ENCODE data around the gene PTPRN2.

PTPRN2 gene

DNA sequence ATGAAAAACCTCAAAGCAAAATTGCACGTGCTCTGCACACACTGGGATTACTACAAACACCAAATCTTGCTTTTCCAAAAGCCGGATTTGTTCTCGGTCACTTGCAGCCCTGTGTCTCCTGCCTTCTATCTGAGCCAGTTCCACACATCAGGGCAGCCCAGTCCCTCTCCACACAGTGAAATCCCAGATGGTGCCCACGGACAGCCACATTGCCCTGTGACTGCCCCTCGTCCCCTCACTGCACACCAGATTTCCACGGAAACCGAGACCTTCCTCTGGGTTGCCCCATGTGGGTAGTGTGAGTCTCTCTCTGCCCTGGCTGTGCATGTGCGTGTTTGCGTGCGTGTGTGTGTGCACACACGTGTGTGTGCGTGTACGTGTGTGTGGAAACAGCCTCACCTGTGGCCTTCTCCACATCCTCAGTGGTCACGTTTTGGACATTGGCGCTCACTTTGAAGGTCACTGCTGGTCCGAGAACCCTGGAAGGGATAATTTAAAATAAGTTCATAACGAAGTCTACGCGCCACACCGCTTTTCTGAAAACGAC is 506.7 kb downstream of the PTPRN2 start:
- peaks cover 7% of the 10 kb centered on the region for H3K9me3 Mint-ChIP-seq
- H3K27ac Mint-ChIP-seq: no peak overlapping the region
- H3K27me3 Mint-ChIP-seq: no peaks in the 10 kb centered on the region
- no peaks in the 10 kb centered on the region for H3K36me3 Mint-ChIP-seq (ENCODE audit: low read depth)
- no peak overlapping the region for H3K4me3 Mint-ChIP-seq
- no peaks in the 10 kb centered on the region for H3K4me1 Mint-ChIP-seq (ENCODE audit: low read depth)

DNA sequence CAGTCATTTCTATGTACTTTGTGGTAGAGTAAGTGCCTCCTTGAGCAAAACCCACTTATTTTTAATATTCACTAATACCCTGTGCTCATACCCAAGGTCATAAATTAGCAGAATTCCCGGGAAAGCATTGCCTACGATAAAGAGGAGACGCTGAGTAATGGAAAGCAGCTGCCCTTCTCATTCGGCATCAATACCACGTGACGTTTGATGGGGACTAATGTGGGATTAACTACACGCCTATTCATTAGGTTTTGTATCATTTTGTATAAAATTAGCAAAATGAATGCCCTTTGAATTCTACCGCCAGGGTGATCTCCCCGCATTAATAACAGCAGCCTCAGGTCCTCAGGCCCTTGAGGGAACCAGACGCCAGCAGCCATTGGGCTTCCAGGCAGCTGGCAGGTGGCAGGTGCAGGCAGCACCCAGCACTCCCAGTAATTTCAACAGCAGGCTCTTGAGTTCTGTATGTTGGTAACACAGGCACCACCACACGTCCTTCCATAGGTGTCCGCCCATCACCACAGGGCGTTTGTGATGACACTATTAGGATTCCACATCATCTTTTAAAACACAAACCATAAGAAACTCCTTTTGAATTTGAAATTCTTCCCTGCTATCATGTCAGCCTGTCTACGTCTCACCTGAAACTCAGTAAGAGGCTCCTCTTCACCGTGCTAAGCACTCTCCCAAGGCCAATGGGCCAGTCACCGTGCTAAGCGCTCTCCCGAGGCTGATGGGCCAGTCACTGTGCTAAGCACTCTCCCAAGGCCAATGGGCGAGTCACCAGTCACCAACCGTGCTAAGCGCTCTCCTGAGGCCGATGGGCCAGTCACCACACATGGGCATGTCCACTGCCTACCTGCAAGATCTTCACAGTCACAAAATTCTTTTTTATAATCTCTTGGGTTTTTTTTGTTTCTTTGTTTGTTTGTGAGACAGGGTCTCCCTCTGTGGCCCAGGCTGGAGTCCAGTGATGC is 509.4 kb downstream of the PTPRN2 start:
- Mint-ChIP-seq H3K9me3 (peaks cover 4% of the 10 kb centered on the region), H3K27me3 (no peaks in the 10 kb centered on the region), H3K36me3 (ENCODE audit: low read depth) (no peaks in the 10 kb centered on the region), H3K27ac (no peak overlapping the region), H3K4me1 (ENCODE audit: low read depth) (no peaks in the 10 kb centered on the region), H3K4me3 (no peak overlapping the region)

DNA sequence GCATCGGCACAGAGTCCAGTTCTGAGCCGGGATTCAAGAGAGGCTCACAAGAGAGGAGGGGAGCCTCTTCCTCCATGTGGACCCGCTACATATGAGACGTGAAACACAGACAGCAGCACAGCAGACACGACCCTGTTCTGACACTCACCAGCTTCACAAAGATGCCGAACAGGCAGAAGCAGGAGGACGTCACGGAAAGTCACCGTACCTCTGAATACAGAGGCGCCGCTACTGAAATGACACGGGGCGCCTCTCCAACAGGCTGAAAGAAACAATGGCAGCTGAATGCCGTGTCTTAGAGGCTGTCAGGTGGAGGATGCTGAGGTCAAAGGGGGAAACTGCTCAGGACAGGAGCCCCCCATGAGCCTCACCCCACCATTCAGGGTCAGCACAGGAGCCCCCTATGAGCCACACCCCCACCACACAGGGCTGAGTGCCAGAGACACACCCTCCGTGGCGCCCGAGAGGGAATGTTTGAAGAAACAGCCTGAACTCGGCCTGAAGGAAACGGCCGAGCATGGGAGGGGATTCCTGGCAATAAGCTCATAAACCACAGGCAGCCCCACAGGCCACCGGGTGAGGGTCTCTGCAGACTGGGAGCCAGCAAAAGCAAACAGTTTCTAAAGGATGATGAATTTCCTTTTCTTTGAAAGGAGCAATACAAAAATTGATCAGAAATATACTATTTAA is 510.3 kb downstream of the PTPRN2 start:
- Mint-ChIP-seq H3K27ac (no peak overlapping the region), H3K36me3 (ENCODE audit: low read depth) (no peaks in the 10 kb centered on the region), H3K9me3 (no peaks in the 10 kb centered on the region), H3K27me3 (no peaks in the 10 kb centered on the region), H3K4me1 (ENCODE audit: low read depth) (no peaks in the 10 kb centered on the region), H3K4me3 (no peak overlapping the region)

DNA sequence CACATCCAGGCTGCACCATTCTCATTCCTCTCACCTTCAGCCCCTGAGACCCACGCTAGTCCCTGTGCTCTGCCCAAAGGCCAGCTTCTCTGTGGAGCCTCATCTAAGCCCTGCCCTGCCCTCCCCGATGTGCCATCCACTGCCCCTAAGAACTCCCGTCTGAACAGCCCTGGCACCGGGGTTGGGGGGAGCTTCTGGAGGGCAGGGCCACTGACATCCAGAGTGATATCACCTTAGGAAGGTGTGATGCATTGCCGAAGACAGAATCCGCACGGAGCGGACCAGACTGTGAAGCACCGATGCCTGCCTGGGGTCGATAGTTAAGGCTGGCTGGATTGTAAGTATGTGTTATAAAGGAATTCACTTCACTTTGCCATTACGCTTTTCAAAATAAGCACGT is 511.0 kb downstream of the PTPRN2 start:
- Mint-ChIP-seq H3K4me1 (ENCODE audit: low read depth) (no peaks in the 10 kb centered on the region), H3K27me3 (no peaks in the 10 kb centered on the region), H3K9me3 (no peaks in the 10 kb centered on the region), H3K27ac (no peak overlapping the region), H3K36me3 (ENCODE audit: low read depth) (no peaks in the 10 kb centered on the region), H3K4me3 (no peak overlapping the region)

DNA sequence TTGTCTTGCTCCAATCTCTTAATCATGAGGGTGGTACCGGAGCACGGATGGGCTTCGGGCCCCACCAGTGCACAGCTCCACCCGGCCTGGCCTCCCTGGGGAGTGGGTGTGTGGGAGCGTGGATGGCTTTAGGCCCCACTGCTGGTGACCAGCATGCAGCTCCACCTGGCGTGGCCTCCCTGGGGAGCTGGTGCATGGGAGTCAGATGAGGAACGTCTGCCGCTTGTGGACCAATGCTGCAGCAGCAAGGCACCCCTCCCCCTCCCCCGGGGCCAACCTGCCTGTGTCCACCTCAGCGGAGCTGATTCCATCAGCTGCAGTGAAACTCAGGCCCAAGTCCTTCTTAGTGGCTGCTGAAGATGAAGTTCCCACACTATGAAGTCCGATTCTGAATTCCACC is 511.4 kb downstream of the PTPRN2 start:
- Mint-ChIP-seq H3K4me1 (ENCODE audit: low read depth) (no peaks in the 10 kb centered on the region), H3K4me3 (no peak overlapping the region), H3K27me3 (no peaks in the 10 kb centered on the region), H3K36me3 (ENCODE audit: low read depth) (no peaks in the 10 kb centered on the region), H3K27ac (no peak overlapping the region), H3K9me3 (no peaks in the 10 kb centered on the region)

DNA sequence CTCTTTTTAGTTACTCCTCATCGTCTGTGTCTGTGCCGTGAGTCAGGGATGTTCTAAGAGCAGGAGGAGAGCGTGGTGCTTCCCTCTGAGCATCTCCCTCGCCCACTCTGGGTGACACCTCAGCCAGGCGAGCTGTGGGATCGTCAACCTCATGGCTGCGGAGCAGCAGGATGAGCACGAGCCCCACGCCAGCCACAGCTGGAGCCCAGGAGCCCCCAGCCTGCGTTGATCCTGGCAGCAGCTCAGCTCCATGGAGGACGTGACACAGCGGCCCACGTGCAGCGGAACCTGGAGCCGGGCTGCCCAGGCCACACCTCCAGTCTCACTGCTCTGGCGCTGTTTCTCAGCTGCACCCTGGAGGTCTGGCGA is 512.0 kb downstream of the PTPRN2 start:
- H3K4me1 Mint-ChIP-seq (ENCODE audit: low read depth): no peaks in the 10 kb centered on the region
- no peaks in the 10 kb centered on the region for H3K27me3 Mint-ChIP-seq
- H3K27ac Mint-ChIP-seq: no peak overlapping the region
- H3K4me3 Mint-ChIP-seq: no peak overlapping the region
- no peaks in the 10 kb centered on the region for H3K9me3 Mint-ChIP-seq
- no peaks in the 10 kb centered on the region for H3K36me3 Mint-ChIP-seq (ENCODE audit: low read depth)

DNA sequence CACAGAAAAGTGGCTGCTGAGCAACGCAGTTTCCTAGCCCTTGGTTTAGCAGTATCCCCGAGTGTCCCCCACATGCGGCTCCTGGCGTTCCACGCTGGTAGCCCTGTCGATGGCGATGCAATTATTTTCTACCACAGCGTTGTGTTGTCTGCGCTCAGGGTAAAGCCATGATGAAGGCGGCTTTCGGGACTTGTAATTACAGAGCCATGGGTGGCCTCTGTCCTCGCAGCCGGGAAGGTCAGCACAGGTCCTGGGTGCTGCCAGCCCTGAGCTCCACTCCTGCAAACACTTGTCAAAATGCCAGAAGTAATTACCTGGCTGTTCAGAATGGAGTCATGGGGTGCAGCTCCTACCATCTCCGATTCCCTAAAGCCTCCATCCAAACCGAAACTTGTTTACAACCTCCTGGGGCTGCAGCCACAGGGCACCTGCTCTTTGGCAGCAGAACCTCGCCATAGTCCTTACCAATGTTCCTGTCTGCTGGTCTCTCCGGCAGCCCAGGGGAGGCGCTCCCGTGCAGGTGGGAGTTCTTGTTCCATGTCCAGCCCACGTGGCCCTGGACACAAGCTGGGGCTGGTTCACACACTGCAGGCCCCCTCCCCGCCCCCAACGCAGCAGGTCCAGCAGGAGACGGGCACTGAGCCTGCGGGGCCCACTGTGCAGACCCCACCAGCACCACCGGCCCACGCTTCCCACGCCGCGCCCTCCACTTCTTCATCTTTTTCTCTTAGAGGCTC is 512.6 kb downstream of the PTPRN2 start:
- H3K36me3 Mint-ChIP-seq (ENCODE audit: low read depth): no peaks in the 10 kb centered on the region
- H3K27me3 Mint-ChIP-seq: no peaks in the 10 kb centered on the region
- no peaks in the 10 kb centered on the region for H3K9me3 Mint-ChIP-seq
- no peak overlapping the region for H3K27ac Mint-ChIP-seq
- H3K4me3 Mint-ChIP-seq: no peak overlapping the region
- H3K4me1 Mint-ChIP-seq (ENCODE audit: low read depth): no peaks in the 10 kb centered on the region

DNA sequence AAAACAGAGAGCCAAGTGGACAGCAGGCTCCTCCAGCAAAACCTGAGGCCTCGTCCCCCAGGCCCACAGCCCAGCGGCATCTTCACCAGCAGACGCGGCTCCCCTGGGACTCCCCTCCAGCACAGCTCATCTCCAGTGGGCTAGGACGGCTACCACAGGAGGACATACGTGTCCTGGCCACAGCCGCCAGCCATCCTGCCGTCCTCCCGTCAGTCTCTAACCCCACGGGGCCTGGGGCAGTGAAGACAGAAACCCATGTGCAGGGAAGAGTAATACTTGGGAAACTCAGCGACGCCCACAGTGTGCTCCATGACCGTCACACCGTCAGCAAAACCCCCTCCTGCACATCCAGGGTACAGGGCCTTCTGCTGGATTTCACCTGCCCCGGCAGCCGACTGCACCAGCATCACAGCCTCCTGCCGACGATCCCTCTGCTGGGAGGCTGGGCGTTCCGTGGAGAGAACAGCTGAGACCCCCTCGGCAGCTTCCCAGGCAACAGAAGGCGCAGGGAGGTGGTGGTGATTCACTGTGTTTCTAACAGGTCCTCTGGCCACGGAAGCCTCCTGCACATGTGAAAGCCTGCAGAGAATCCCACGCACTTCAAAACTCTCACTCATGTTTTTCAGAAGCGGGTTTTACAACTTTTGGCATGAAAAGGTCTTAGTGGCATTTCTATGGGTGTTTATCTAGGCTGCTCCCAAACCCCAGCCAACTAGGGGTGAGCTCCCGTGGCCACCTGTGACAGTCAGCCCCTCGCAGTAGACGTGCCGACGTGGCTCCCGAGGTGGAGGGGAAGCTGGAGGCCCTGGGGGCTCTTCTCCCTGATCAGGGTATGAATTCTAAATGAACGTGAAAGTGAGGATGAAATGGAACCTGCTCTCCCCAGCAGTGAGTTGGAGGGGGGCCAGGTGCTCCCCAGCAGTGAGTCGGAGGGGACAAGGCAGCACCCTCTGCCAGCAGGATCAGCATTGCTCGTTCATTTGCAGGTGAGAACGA is 513.5 kb downstream of the PTPRN2 start:
- H3K27me3 Mint-ChIP-seq: no peaks in the 10 kb centered on the region
- no peaks in the 10 kb centered on the region for H3K4me1 Mint-ChIP-seq (ENCODE audit: low read depth)
- H3K36me3 Mint-ChIP-seq (ENCODE audit: low read depth): no peaks in the 10 kb centered on the region
- H3K4me3 Mint-ChIP-seq: no peak overlapping the region
- H3K27ac Mint-ChIP-seq: no peak overlapping the region
- peaks cover 3% of the 10 kb centered on the region for H3K9me3 Mint-ChIP-seq

DNA sequence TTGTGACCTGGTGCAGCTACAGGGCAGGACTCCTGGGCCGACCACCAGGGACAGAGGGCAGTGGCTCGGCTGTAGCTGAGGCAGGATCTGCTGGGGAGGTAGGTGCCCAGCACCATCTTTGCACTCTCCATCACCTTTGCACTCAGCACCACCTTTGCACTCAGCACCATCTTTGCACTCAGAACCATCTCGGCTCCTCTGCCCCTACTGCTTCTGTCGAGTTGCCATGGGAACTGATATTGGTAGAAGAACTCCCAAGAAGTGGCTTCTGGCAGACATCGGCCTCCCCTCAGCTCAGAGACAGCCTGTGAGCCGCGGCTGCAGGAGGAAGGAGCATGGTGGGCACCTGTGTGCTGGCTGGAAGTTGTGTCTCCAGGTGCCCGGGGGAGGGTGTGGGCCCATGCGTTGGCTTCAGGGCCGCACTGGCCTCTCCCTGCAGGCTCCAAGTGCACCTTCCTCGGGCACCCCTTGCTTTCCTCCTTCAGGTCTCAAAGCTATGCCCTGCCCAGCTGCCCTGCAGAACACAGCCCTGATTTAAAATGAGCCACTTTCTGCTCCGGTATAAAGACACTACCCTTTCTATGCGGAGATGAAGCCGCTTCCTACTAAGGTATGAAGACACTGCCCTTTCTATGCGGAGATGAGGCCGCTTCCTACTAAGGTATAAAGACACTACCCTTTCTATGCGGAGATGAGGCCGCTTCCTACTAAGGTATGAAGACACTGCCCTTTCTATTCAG is 514.5 kb downstream of the PTPRN2 start:
- no peaks in the 10 kb centered on the region for H3K27me3 Mint-ChIP-seq
- H3K4me1 Mint-ChIP-seq (ENCODE audit: low read depth): no peaks in the 10 kb centered on the region
- no peak overlapping the region for H3K4me3 Mint-ChIP-seq
- H3K27ac Mint-ChIP-seq: no peak overlapping the region
- H3K36me3 Mint-ChIP-seq (ENCODE audit: low read depth): no peaks in the 10 kb centered on the region
- H3K9me3 Mint-ChIP-seq: peaks cover 3% of the 10 kb centered on the region

DNA sequence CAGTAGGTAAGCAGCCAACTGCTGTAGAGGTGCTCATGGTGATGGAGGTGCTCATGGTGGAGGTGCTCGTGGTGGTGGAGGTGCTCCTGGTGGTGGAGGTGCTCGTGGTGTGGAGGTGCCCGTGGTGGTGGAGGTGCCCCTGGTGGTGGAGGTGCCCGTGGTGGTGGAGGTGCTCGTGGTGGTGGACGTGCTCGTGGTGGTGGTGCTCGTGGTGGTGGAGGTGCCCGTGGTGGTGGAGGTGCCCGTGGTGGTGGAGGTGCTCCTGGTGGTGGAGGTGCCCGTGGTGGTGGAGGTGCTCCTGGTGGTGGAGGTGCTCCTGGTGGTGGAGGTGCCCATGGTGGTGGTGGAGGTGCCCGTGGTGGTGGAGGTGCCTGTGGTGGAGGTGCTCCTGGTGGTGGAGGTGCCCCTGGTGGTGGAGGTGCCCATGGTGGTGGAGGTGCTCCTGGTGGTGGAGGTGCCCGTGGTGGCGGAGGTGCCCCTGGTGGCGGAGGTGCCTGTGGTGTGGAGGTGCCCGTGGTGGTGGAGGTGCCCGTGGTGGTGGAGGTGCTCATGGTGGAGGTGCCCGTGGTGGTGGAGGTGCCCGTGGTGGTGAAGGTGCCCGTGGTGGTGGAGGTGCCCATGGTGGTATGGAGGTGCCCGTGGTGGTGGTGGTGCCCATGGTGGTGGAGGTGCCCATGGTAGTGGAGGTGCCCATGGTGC is 517.3 kb downstream of the PTPRN2 start:
- Mint-ChIP-seq H3K4me1 (ENCODE audit: low read depth) (no peaks in the 10 kb centered on the region), H3K36me3 (ENCODE audit: low read depth) (no peaks in the 10 kb centered on the region), H3K27ac (no peak overlapping the region), H3K4me3 (no peak overlapping the region), H3K27me3 (peaks cover 3% of the 10 kb centered on the region), H3K9me3 (peaks cover 3% of the 10 kb centered on the region)

DNA sequence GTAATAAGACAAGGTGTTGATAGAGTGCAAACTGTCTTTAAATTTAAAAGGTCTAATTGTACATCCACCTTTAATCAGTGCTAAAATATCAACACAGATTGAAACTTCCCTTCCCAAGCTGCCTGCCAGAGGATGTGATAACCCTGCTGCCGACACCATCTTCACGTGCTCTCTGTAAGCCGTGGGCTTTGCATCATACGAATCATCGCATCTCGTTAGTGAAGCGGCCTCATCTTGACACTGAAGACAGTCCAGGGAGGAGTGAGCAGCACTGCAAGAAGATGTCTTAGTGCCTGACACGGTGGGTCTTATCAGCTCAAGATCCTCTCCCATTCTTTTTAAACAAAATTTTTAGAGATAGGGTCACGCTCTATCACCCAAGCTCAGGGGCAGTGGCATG is 518.8 kb downstream of the PTPRN2 start:
- Mint-ChIP-seq H3K9me3 (peaks cover 3% of the 10 kb centered on the region), H3K4me1 (ENCODE audit: low read depth) (no peaks in the 10 kb centered on the region), H3K27me3 (peaks cover 3% of the 10 kb centered on the region), H3K36me3 (ENCODE audit: low read depth) (no peaks in the 10 kb centered on the region), H3K27ac (no peak overlapping the region), H3K4me3 (no peak overlapping the region)

DNA sequence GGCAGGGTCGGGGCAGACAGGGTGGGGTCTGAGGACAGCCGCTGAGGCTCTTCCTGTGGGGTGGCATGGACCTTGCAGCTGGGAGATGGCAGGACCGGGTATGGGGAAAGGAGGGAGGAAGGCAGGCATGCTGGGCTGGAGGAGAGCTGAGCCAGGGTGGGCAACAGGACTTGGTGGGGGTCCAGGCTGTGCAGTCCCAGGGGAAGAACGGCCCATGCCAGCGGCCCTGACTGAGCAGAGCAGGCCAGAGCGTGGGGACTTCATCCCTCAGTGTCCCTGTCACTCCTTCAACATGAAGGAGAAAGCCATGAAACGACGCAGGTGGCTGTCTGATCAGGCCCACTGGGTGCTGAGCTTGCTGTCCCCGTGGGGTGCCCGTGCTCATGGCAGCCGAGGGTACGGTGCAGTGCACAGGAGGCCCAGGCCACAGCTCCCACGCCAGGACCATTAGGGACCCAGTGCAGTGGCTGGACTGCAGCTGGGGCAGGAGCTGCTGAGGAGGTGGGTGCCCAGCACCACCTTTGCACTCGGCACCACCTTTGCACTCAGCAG is 519.6 kb downstream of the PTPRN2 start:
- H3K4me3 Mint-ChIP-seq: no peak overlapping the region

More for the DNA sequence above, 519.6 kb downstream of the PTPRN2 start:
- Mint-ChIP-seq H3K27me3 (peaks cover 3% of the 10 kb centered on the region), H3K36me3 (ENCODE audit: low read depth) (no peaks in the 10 kb centered on the region), H3K9me3 (peaks cover 3% of the 10 kb centered on the region), H3K4me1 (ENCODE audit: low read depth) (no peaks in the 10 kb centered on the region), H3K27ac (no peak overlapping the region)
